Measurements from ENCODE around the gene PARD3B. TPM values are rescaled to one million over a fixed set of nuclear protein-coding genes. Genes with fewer than 3 reads are reported as not detected.

The PARD3B gene
- total RNA-seq, 2 experiments from 2014 or later = 0.11 to 0.88 TPM

DNA sequence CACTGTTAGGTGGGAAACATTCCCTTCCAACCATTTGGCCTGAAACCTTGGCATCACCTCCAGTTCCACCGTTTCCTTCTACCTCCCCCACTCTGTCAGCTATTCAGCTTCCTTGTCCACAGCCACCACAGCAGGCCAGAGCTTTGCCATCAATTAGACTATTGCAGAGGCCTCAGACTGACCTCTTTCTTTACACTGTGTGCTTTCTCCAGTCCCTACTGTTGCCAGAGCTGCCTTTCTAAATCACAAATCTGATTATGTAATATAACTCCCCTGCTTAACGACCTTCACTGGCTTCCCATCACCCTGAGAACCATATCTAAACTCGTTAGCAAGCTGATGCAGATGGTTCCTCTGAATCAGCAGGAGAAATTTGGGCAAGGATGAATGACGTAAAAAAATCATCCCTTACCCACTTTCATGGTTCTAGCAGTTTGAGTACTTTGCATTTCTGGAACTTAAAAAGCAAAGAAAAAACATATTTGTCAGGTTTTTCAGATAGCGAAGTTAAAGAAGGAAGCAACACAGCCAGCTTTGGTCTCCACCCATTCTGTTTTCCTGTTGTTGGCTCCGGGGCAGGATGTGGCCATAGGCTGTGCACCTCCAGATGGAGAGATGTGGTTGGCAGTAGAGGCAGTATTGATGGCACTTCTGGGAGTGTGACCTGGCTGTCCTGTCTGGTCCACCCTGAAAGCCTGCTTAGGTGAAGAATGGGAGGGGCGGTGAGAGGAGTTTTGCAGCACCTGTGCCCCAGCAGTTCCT, 422.1 kb downstream of the PARD3B start:
- CTCF ChIA-PET = no interaction called here
- Mint-ChIP-seq H3K27me3 (no peaks in the 10 kb centered on the region), H3K27ac (peak overlapping the region; percentile 53), H3K4me3 (no peak overlapping the region), H3K4me1 (ENCODE audit: low read depth) (peaks cover 40% of the 10 kb centered on the region), H3K36me3 (ENCODE audit: low read depth) (peaks cover 3% of the 10 kb centered on the region), H3K9me3 (peaks cover 7% of the 10 kb centered on the region)
- peak; percentile 69 for ATAC-seq
- DNase-seq = peak; percentile 45
- POLR2A ChIA-PET = interaction anchor here (0.6 kb wide), 1 partner anchor 410 kb away, joined by 3 read pairs; no protein-coding TSS in a partner anchor
- TF ChIP-seq, protein P1, sequence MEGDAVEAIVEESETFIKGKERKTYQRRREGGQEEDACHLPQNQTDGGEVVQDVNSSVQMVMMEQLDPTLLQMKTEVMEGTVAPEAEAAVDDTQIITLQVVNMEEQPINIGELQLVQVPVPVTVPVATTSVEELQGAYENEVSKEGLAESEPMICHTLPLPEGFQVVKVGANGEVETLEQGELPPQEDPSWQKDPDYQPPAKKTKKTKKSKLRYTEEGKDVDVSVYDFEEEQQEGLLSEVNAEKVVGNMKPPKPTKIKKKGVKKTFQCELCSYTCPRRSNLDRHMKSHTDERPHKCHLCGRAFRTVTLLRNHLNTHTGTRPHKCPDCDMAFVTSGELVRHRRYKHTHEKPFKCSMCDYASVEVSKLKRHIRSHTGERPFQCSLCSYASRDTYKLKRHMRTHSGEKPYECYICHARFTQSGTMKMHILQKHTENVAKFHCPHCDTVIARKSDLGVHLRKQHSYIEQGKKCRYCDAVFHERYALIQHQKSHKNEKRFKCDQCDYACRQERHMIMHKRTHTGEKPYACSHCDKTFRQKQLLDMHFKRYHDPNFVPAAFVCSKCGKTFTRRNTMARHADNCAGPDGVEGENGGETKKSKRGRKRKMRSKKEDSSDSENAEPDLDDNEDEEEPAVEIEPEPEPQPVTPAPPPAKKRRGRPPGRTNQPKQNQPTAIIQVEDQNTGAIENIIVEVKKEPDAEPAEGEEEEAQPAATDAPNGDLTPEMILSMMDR (IDR thresholded peaks at IDR 0.05) = no peak
- intact Hi-C loops (cut with micrococcal nuclease) = no loop called here

DNA sequence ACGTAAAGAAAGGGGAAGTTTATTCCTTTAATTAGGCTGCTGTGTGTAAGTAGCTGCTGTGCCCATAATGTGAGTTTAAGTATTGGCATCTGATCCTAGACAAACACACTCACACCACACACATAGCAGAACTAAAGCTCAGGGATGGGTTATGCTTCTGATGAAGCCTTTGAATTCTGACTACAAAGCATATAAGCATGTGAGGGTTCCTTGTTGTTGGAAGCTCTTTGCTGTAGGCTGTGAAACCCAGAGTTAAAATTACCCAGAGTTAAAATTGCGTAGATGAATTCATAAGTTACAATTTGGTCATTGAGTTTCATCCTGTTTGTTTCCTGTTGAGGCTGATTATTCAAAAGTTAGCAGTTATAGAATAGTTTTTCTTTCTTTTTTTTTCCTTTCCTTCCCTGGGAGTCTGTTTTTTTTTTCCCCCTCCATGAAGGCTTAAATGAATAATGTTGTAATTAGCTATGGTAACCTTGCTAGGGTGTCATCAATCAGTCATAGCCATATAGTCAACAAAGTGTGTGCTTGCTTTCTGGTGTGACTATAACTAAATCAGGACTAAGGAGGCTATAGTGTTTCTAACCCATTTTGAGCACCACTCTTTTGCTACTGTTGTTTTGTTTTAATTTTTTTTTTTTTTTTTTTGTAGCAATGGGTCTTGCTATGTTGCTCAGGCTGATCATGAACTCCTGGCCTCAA, 426.1 kb downstream of the PARD3B start:
- peak overlapping the region; percentile 82 for H3K27ac Mint-ChIP-seq
- DNase-seq (no peak), ATAC-seq (peak; percentile 21)
- TF ChIP-seq, protein P1 (IDR thresholded peaks at IDR 0.05) = no peak
- H3K27me3 Mint-ChIP-seq = no peaks in the 10 kb centered on the region
- ChIA-PET CTCF (interaction anchor here (1.4 kb wide), 1 partner anchor 9 kb away, joined by 3 read pairs; no protein-coding TSS in a partner anchor), POLR2A (no interaction called here)
- intact Hi-C loops (cut with micrococcal nuclease) = no loop called here
- H3K4me3 Mint-ChIP-seq = no peak overlapping the region
- H3K9me3 Mint-ChIP-seq = peaks cover 7% of the 10 kb centered on the region
- H3K36me3 Mint-ChIP-seq (ENCODE audit: low read depth) = peaks cover 3% of the 10 kb centered on the region
- peaks cover 40% of the 10 kb centered on the region for H3K4me1 Mint-ChIP-seq (ENCODE audit: low read depth)

DNA sequence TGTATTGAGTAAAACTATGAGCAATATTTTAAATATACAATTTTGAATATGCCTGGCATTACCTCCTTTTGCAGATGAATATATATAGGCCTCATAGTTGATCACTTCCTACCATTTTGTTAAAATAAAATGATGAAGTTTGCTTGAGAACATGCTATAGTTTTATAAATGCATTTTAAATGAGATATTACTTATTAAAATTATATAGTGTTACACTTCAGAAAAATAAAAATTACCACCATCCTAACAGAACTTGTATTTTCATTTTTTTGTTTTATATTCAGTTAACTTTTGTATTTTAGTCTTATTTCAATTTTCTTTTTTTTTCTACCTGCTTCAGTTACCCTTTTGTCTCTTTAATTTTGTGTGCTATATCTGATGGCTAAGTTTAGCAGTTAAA, 426.9 kb downstream of the PARD3B start:
- intact Hi-C loops (cut with micrococcal nuclease) = no loop called here
- ATAC-seq = no peak
- TF ChIP-seq, protein P1 (IDR thresholded peaks at IDR 0.05) = no peak
- no peak for DNase-seq
- ChIA-PET CTCF (no interaction called here), POLR2A (no interaction called here)
- Mint-ChIP-seq H3K4me3 (no peak overlapping the region), H3K27me3 (no peaks in the 10 kb centered on the region), H3K36me3 (ENCODE audit: low read depth) (peaks cover 3% of the 10 kb centered on the region), H3K4me1 (ENCODE audit: low read depth) (peaks cover 37% of the 10 kb centered on the region), H3K27ac (no peak overlapping the region), H3K9me3 (peaks cover 7% of the 10 kb centered on the region)

DNA sequence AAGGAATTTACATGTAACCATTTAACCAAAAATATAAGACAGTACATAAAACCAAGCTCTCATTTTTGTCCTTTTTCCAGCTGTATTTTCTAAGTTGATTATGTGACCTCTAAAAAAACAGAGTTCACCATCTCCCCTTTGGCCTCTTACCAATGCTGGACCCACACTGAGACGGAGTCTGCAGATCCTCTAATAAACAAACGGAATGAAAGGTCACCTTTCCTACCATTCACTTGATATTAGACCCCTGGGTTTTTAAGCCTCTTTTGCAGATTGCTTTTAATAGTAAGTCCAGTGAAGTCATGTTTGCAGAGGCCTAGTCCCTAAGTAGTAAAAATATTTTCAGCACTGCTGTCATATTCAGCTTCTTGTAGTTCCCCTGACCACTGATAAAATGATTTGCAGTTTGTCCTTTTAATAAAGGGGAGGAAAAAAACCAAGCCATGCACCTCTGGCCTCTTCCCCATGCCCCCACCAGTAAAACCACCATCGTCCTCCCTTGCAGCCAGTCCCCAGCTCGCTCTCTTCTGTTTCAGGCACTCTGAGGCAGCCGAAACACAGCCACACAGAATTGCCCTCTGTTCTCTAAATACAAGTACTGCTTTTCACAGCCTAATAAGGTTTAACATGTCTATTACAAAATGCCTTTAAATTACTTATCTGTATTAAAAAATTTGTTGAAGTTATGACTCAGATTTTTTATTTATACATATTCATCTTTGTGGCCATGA, 427.5 kb downstream of the PARD3B start:
- no peak overlapping the region for H3K27ac Mint-ChIP-seq
- intact Hi-C loops (cut with micrococcal nuclease) = no loop called here
- ChIA-PET CTCF (no interaction called here), POLR2A (no interaction called here)
- TF ChIP-seq, protein P1 (IDR thresholded peaks at IDR 0.05) = no peak
- no peak overlapping the region for H3K4me3 Mint-ChIP-seq
- H3K36me3 Mint-ChIP-seq (ENCODE audit: low read depth) = peaks cover 3% of the 10 kb centered on the region
- DNase-seq (no peak), ATAC-seq (no peak)
- H3K9me3 Mint-ChIP-seq = peaks cover 7% of the 10 kb centered on the region
- H3K27me3 Mint-ChIP-seq = no peaks in the 10 kb centered on the region
- peaks cover 31% of the 10 kb centered on the region for H3K4me1 Mint-ChIP-seq (ENCODE audit: low read depth)
